Karpas-422 (cell line): ENCODE data around the gene REPS1. TPM values are rescaled to one million over a fixed set of nuclear protein-coding genes. Genes with fewer than 3 reads are reported as not detected.

ENCODE experiments used
- DNase-seq: peaks from one replicate; pipeline ENCODE4 v3.0.0-alpha.2; 2015
- H2AFZ ChIP-seq: fragments of 200-600 bp; sonication (generic); 2 replicates; pipeline ENCODE4 v1.6.1; 2014; ENCODE audit warnings: antibody characterized with exemption, low read length, mixed read lengths
- H3K27ac ChIP-seq: fragments of 200-600 bp; sonication (generic); 2 replicates; pipeline ENCODE4 v1.5.1; 2014; ENCODE audit warnings: mild to moderate bottlenecking, low read length, moderate library complexity
- H3K27me3 ChIP-seq: fragments of 200-600 bp; sonication (generic); 2 replicates; pipeline ENCODE4 v1.6.1; 2014; ENCODE audit warnings: low read length, mixed read lengths
- H3K36me3 ChIP-seq: fragments of 200-600 bp; sonication (generic); 2 replicates; pipeline ENCODE4 v1.6.1; 2014; ENCODE audit warnings: low read length, mixed read lengths; ENCODE audit not compliant: insufficient read depth
- H3K4me1 ChIP-seq: fragments of 200-600 bp; sonication (generic); 2 replicates; pipeline ENCODE4 v1.6.1; 2014; ENCODE audit warnings: mild to moderate bottlenecking, low read length, mixed read lengths
- H3K4me2 ChIP-seq: fragments of 200-600 bp; sonication (generic); 2 replicates; pipeline ENCODE4 v1.6.1; 2014; ENCODE audit warnings: low read length, low read depth, mild to moderate bottlenecking; ENCODE audit not compliant: poor library complexity, severe bottlenecking
- H3K4me3 ChIP-seq: fragments of 200-600 bp; sonication (generic); 2 replicates; pipeline ENCODE4 v1.5.1; 2014; ENCODE audit warnings: mild to moderate bottlenecking, antibody characterized with exemption, low read length, mixed read lengths
- H3K79me2 ChIP-seq: fragments of 200-600 bp; sonication (generic); 2 replicates; pipeline ENCODE4 v1.6.1; 2014; ENCODE audit warnings: mild to moderate bottlenecking, low read length, mixed read lengths
- H3K9ac ChIP-seq: fragments of 200-600 bp; sonication (generic); 2 replicates; pipeline ENCODE4 v1.6.0; 2014; ENCODE audit warnings: low read length
- H3K9me2 ChIP-seq: fragments of 200-600 bp; sonication (generic), shearing (Covaris generic); replicated peaks from 2 replicates; pipeline ENCODE4 v1.6.0; 2014; ENCODE audit warnings: mild to moderate bottlenecking, low read length, moderate library complexity; ENCODE audit not compliant: insufficient read depth
- H3K9me3 ChIP-seq: fragments of 300-700, 200-600 bp; sonication (generic); 2 replicates; pipeline ENCODE4 v1.6.1; 2014; ENCODE audit warnings: low read length, mixed read lengths
- H4K20me1 ChIP-seq: fragments of 200-600 bp; sonication (generic); 2 replicates; pipeline ENCODE4 v1.6.1; 2014; ENCODE audit warnings: mild to moderate bottlenecking, antibody characterized with exemption, low read length, low read depth; ENCODE audit not compliant: insufficient read depth
- total RNA-seq: library from RNA; depleted of rRNA; stranded (reverse); fragments of >200 nt; shearing (Covaris generic); gene quantifications from 2 replicates; pipeline ENCODE4 v1.2.3, GENCODE V29; 2014; ENCODE audit warnings: low replicate concordance; rRNA removed

Gene REPS1
- 43.3 and 82.6 TPM in 2 replicates for total RNA-seq

- H3K9me3 ChIP-seq: no peaks in the 10 kb centered on the region
- H3K4me1 ChIP-seq: peaks cover 33% of the 10 kb centered on the region
- H3K9me2 ChIP-seq: no peaks in the 10 kb centered on the region
- peak within 1 kb of the TSS; percentile 44; the same call in 1 of the 2 replicates for H3K27ac ChIP-seq
- H3K79me2 ChIP-seq: peaks cover 48% of the 10 kb centered on the region
- peak within 1 kb of the TSS; percentile 94 for H2AFZ ChIP-seq
- no peaks in the 10 kb centered on the region for H3K27me3 ChIP-seq
- DNase-seq: peak; percentile 96
- peaks cover 37% of the 10 kb centered on the region for H4K20me1 ChIP-seq
- peak within 1 kb of the TSS; percentile 93 for H3K4me2 ChIP-seq
- peak within 1 kb of the TSS; percentile 96 for H3K4me3 ChIP-seq
- H3K9ac ChIP-seq: peak within 1 kb of the TSS; percentile 93
- H3K36me3 ChIP-seq: no peaks in the 10 kb centered on the region
These were observed at the start of gene REPS1 for GRCh38 chr6:138987643-138988468. Gene REPS1 (minus strand): TSS chr6:138988253. CDS start chr6:138987682, 571 bp downstream.

DNA sequence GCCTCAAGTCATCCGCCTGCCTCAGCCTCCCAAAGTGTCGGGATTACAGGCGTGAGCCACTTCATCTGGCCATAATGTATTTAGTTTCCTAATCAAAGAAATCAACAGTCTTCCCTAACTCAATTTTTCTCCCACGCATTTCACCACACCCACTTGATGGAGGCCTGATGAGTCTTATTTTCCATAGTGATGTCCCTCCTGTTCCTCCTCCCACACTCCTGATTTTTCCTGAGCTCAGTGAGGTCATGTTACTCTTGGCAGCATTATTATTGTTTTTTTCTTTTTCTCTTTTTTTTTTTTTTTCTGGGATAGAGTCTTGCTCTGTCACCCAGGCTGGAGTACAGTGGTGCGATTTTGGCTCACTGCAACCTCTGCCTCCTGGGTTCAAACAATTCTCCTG, 49.4 kb upstream of the REPS1 start:
- Histone ChIP-seq H3K4me2 (no peak overlapping the region), H2AFZ (no peak overlapping the region), H3K9ac (no peak overlapping the region), H3K4me3 (no peak overlapping the region), H3K9me3 (no peaks in the 10 kb centered on the region), H3K9me2 (no peaks in the 10 kb centered on the region), H3K4me1 (no peaks in the 10 kb centered on the region), H3K27ac (no peak overlapping the region), H3K79me2 (peaks cover 26% of the 10 kb centered on the region), H3K27me3 (no peaks in the 10 kb centered on the region), H4K20me1 (peaks cover 8% of the 10 kb centered on the region; the same call in 1 of the 2 replicates), H3K36me3 (peaks cover 43% of the 10 kb centered on the region)
- no peak for DNase-seq

DNA sequence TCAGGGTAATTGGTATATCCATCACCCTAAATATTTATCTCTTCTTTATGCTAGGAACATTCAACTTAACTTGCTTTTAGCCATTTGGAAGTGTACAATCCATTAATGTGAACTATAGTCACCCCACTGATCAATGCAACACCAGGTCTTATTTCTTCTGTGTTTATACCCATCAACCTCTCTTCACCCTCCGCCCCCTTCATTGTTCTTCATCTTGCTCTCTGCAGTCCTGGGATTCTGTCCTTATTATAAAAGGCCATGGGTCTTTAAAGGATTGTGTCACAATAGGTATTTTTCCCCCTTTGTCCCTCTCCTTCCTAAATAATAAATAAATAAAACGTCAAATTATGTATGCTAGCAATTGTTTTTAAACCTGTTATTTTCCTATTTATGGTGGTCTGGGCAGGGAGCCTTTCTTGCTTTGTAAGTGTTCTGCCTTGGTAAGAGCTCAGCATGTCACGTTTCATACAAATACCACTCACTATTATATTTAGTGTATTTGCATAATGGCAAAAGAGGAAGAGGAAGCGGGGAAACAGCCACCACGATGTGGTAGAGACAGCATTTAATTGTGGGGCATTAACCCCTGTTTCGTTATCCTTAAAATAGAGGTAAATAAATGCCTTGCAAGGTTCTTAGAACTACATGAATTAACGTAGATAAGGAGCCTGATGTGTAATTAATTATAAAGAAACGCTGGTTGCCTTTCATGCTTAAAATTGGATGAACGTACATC, 42.3 kb upstream of the REPS1 start:
- Histone ChIP-seq H3K36me3 (peaks cover 17% of the 10 kb centered on the region), H3K79me2 (peaks cover 59% of the 10 kb centered on the region), H2AFZ (no peak overlapping the region), H4K20me1 (peaks cover 8% of the 10 kb centered on the region; the same call in 1 of the 2 replicates), H3K9me2 (no peaks in the 10 kb centered on the region), H3K27ac (peak overlapping the region; percentile 92), H3K4me1 (peaks cover 29% of the 10 kb centered on the region), H3K9me3 (no peaks in the 10 kb centered on the region), H3K27me3 (no peaks in the 10 kb centered on the region), H3K4me3 (peak overlapping the region; percentile 96), H3K9ac (peak overlapping the region; percentile 96), H3K4me2 (peak overlapping the region; percentile 84)
- DNase-seq: peak; percentile 94

GRCh38 chr6:139029470-139030227, 41.6 kb upstream of the REPS1 start:
- Histone ChIP-seq H3K9me2 (no peaks in the 10 kb centered on the region), H3K4me1 (peaks cover 29% of the 10 kb centered on the region), H3K27me3 (no peaks in the 10 kb centered on the region), H3K4me2 (peak overlapping the region; percentile 84), H2AFZ (peak overlapping the region; percentile 85; the same call in 1 of the 2 replicates), H3K4me3 (peak overlapping the region; percentile 96), H3K9me3 (no peaks in the 10 kb centered on the region), H3K27ac (peak overlapping the region; percentile 92), H3K79me2 (peaks cover 56% of the 10 kb centered on the region), H3K9ac (peak overlapping the region; percentile 96), H4K20me1 (peaks cover 8% of the 10 kb centered on the region; the same call in 1 of the 2 replicates), H3K36me3 (peaks cover 11% of the 10 kb centered on the region)
- peak; percentile 82 for DNase-seq

DNA sequence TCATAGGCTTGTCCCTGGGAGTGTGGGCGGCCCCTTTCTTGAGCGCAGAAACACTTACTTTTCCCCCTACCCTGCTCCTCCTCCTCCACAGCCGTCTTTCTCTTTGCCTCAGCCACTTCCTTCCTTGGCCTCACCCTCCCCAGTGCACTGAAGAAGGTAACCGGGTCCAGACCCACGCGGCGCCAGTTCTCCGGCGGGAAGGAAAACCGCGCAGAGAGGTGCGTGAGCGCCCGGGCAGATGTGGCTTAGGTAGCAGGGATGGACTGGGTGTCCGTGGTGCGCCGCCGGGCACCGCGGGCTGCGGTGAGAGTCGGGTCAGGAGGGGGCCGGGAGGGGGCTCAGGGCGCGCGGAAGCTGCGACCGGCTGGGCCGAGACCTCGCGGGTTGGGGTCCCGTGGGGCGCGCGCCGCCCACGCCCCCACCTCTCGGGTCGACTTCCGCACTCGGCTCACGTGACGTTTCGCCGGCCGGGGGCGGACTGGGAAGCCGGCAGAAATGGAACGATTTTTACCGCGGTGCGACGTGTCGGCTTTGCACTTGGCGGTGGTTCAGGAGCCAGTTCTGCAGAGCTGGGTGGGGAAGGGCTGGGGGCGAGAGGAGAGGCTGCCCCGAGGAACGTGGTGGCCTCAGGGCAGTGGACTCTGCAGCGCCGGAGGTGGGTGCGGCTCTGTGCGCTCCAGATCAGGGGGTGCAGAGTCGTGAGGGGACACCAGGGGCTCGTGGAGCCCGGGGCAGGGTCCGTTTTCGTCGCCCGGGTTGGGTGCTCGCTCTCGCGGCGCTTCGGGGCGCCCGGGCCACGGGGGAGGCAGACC, 40.8 kb upstream of the REPS1 start, which contains the start of gene ABRACL:
TSS of gene ABRACL (plus strand) at position 88 of the 812 bp plus-strand sequence. CDS start 5,416 bp downstream, outside the sequence.
- peaks cover 50% of the 10 kb centered on the region for H3K79me2 ChIP-seq
- H4K20me1 ChIP-seq: peaks cover 8% of the 10 kb centered on the region; the same call in 1 of the 2 replicates
- H3K9ac ChIP-seq: peak within 1 kb of the TSS; percentile 96

GRCh38 chr6:139028215-139028657, 40.2 kb upstream of the REPS1 start:
- Histone ChIP-seq H3K9me2 (no peaks in the 10 kb centered on the region), H3K79me2 (peaks cover 44% of the 10 kb centered on the region), H3K4me1 (peaks cover 29% of the 10 kb centered on the region), H3K27ac (peak overlapping the region; percentile 92), H3K9me3 (no peaks in the 10 kb centered on the region), H3K36me3 (no peaks in the 10 kb centered on the region), H3K9ac (peak overlapping the region; percentile 96), H2AFZ (peak overlapping the region; percentile 85; the same call in 1 of the 2 replicates), H4K20me1 (peaks cover 7% of the 10 kb centered on the region; the same call in 1 of the 2 replicates), H3K4me3 (peak overlapping the region; percentile 96), H3K27me3 (no peaks in the 10 kb centered on the region), H3K4me2 (peak overlapping the region; percentile 84)
- DNase-seq: peak; percentile 72

More for the DNA sequence above, 40.8 kb upstream of the REPS1 start, which contains the start of gene ABRACL:
- Histone ChIP-seq H3K36me3 (peaks cover 3% of the 10 kb centered on the region; the same call in 1 of the 2 replicates), H3K9me3 (no peaks in the 10 kb centered on the region), H3K27ac (peak within 1 kb of the TSS; percentile 92), H3K4me3 (peak within 1 kb of the TSS; percentile 96), H3K4me2 (peak within 1 kb of the TSS; percentile 84), H3K9me2 (no peaks in the 10 kb centered on the region), H2AFZ (peak within 1 kb of the TSS; percentile 85; the same call in 1 of the 2 replicates), H3K4me1 (peaks cover 29% of the 10 kb centered on the region), H3K27me3 (no peaks in the 10 kb centered on the region)
- DNase-seq: peak; percentile 91
